ENCODE results near the gene LYRM9.
"Not testable (repeated sequence)": the region's sequence is repeated elsewhere in the genome, so short reads cannot be mapped to it uniquely, and the experiment has no call there.

LYRM9 gene

GRCh38 chr17:27837769-27838168, 55.4 kb downstream of the LYRM9 start:
- DNase-seq = not testable (repeated sequence)

- DNase-seq = no peak
Measured at GRCh38 chr17:27836651-27837050, 56.5 kb downstream of the LYRM9 start.

- no peak for DNase-seq
Measured at GRCh38 chr17:27834571-27834970, 58.6 kb downstream of the LYRM9 start.

- DNase-seq = no peak
Measured at GRCh38 chr17:27832831-27833230, 60.3 kb downstream of the LYRM9 start.

GRCh38 chr17:27829888-27830287, 63.3 kb downstream of the LYRM9 start:
- not testable (repeated sequence) for DNase-seq

GRCh38 chr17:27829143-27829711, 63.9 kb downstream of the LYRM9 start:
- not testable (repeated sequence) for DNase-seq

All from RPMI8226 (cell line).